H1 (cell line): ENCODE data around the gene FAH. TPM values are rescaled to one million over a fixed set of nuclear protein-coding genes. Genes with fewer than 3 reads are reported as not detected.

Experiments used
- NRF1 ChIP-seq: IDR thresholded peaks from 2 replicates; pipeline ENCODE4 v1.6.1; 2011; ENCODE audit warnings: mild to moderate bottlenecking, low read depth, low read length, improper control_type of control experiment
- POLR2A ChIP-seq, 2 experiments: IDR thresholded peaks; 1 replicate in 1 of 2; 2 replicates in 1 of 2; pipeline ENCODE4 v1.6.1; 2011; ENCODE audit warnings: low read depth in 2 of 2, low read length in 2 of 2, mild to moderate bottlenecking in 2 of 2; ENCODE audit errors: control extremely low read depth in 1 of 2
- RNF2 ChIP-seq: fragments of 200-900, 300-1000 bp; sonication (generic); IDR thresholded peaks from 2 replicates; pipeline ENCODE4 v1.7.1; 2016; ENCODE audit warnings: borderline replicate concordance, low read depth, mild to moderate bottlenecking, antibody characterized with exemption, low read length; ENCODE audit not compliant: poor library complexity, severe bottlenecking; ENCODE audit errors: missing control alignments
- SIX5 ChIP-seq: IDR thresholded peaks from 2 replicates; pipeline ENCODE4 v1.6.1; 2011; ENCODE audit warnings: mild to moderate bottlenecking, low read depth, low read length
- SP2 ChIP-seq: IDR thresholded peaks from 2 replicates; pipeline ENCODE4 v1.6.1; 2012; ENCODE audit warnings: mild to moderate bottlenecking, low read length, inconsistent platforms
- polyA plus RNA-seq, 7 experiments: library from polyadenylated mRNA; depleted of rRNA in 3 of 7; stranded (reverse) in 5 of 7; unstranded in 2 of 7; fragments of >200 nt in 5 of 7; fragments of 200-250 nt in 2 of 7; gene quantifications; 1 replicate in 5 of 7; 2 replicates in 1 of 7; 4 replicates in 1 of 7; pipeline versions ENCODE4 v1.2.1 to v1.2.3, GENCODE V29; 2011 to 2013; ENCODE audit warnings: missing spikeins in 2 of 7, mixed read lengths in 2 of 7
- total RNA-seq: library from RNA; stranded (reverse); fragmentation: NEBNext Ultra II Directional; extraction: Animal tissue kit (Norgen Biotek cat#: 25700); gene quantifications from 2 replicates; pipeline ENCODE4 v1.2.1, GENCODE V29; 2021
- TF ChIP-seq, protein P1 (sequence below): fragments of 300-600 bp; sonication (generic); IDR thresholded peaks from 2 replicates; pipeline ENCODE4 v1.7.1; 2012; ENCODE audit warnings: low read length, moderate library complexity, mild to moderate bottlenecking, inconsistent platforms; ENCODE audit not compliant: insufficient replicate concordance
- TF ChIP-seq, protein P2 (sequence below): IDR thresholded peaks from 2 replicates; pipeline ENCODE4 v1.6.1; 2011; ENCODE audit warnings: low read depth, mild to moderate bottlenecking, low read length; ENCODE audit not compliant: insufficient read depth

The FAH gene
- total and polyA plus RNA-seq, 2 of the 8 experiments (the other 6 are each of a cell fraction or from before 2014, with no cell fraction given) = 20.0 to 21.7 TPM

DNA sequence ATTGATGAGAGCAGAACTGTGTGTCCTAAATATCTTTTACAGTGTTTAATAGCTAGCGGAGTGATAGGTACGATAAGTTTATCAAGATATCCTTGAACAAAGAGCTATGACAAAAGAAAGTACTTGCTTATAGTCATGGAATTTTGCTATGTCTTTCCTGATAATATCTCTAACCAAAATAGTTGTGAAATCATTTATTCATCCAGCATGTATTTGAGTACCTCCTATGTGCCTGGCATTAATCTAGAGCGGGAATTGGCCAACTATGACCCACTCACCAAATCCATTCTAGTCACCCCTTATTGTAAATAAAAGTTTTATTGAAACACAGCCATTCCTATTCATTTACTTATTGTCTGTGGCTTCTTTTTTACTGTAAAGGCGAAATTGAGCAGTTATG, 46.7 kb upstream of the FAH start (continued):
- TF ChIP-seq, protein P1, sequence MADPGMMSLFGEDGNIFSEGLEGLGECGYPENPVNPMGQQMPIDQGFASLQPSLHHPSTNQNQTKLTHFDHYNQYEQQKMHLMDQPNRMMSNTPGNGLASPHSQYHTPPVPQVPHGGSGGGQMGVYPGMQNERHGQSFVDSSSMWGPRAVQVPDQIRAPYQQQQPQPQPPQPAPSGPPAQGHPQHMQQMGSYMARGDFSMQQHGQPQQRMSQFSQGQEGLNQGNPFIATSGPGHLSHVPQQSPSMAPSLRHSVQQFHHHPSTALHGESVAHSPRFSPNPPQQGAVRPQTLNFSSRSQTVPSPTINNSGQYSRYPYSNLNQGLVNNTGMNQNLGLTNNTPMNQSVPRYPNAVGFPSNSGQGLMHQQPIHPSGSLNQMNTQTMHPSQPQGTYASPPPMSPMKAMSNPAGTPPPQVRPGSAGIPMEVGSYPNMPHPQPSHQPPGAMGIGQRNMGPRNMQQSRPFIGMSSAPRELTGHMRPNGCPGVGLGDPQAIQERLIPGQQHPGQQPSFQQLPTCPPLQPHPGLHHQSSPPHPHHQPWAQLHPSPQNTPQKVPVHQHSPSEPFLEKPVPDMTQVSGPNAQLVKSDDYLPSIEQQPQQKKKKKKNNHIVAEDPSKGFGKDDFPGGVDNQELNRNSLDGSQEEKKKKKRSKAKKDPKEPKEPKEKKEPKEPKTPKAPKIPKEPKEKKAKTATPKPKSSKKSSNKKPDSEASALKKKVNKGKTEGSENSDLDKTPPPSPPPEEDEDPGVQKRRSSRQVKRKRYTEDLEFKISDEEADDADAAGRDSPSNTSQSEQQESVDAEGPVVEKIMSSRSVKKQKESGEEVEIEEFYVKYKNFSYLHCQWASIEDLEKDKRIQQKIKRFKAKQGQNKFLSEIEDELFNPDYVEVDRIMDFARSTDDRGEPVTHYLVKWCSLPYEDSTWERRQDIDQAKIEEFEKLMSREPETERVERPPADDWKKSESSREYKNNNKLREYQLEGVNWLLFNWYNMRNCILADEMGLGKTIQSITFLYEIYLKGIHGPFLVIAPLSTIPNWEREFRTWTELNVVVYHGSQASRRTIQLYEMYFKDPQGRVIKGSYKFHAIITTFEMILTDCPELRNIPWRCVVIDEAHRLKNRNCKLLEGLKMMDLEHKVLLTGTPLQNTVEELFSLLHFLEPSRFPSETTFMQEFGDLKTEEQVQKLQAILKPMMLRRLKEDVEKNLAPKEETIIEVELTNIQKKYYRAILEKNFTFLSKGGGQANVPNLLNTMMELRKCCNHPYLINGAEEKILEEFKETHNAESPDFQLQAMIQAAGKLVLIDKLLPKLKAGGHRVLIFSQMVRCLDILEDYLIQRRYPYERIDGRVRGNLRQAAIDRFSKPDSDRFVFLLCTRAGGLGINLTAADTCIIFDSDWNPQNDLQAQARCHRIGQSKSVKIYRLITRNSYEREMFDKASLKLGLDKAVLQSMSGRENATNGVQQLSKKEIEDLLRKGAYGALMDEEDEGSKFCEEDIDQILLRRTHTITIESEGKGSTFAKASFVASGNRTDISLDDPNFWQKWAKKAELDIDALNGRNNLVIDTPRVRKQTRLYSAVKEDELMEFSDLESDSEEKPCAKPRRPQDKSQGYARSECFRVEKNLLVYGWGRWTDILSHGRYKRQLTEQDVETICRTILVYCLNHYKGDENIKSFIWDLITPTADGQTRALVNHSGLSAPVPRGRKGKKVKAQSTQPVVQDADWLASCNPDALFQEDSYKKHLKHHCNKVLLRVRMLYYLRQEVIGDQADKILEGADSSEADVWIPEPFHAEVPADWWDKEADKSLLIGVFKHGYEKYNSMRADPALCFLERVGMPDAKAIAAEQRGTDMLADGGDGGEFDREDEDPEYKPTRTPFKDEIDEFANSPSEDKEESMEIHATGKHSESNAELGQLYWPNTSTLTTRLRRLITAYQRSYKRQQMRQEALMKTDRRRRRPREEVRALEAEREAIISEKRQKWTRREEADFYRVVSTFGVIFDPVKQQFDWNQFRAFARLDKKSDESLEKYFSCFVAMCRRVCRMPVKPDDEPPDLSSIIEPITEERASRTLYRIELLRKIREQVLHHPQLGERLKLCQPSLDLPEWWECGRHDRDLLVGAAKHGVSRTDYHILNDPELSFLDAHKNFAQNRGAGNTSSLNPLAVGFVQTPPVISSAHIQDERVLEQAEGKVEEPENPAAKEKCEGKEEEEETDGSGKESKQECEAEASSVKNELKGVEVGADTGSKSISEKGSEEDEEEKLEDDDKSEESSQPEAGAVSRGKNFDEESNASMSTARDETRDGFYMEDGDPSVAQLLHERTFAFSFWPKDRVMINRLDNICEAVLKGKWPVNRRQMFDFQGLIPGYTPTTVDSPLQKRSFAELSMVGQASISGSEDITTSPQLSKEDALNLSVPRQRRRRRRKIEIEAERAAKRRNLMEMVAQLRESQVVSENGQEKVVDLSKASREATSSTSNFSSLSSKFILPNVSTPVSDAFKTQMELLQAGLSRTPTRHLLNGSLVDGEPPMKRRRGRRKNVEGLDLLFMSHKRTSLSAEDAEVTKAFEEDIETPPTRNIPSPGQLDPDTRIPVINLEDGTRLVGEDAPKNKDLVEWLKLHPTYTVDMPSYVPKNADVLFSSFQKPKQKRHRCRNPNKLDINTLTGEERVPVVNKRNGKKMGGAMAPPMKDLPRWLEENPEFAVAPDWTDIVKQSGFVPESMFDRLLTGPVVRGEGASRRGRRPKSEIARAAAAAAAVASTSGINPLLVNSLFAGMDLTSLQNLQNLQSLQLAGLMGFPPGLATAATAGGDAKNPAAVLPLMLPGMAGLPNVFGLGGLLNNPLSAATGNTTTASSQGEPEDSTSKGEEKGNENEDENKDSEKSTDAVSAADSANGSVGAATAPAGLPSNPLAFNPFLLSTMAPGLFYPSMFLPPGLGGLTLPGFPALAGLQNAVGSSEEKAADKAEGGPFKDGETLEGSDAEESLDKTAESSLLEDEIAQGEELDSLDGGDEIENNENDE = no peak
- TF ChIP-seq SP2 = no peak
- TF ChIP-seq POLR2A (IDR thresholded peaks at IDR 0.05; ENCODE audit: control extremely low read depth in 1 of 2, low read depth in 2 of 2, low read length in 2 of 2) = no peak
- TF ChIP-seq SIX5 = no peak
- TF ChIP-seq RNF2 = no peak
- TF ChIP-seq, protein P2, sequence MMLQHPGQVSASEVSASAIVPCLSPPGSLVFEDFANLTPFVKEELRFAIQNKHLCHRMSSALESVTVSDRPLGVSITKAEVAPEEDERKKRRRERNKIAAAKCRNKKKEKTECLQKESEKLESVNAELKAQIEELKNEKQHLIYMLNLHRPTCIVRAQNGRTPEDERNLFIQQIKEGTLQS = no peak
- TF ChIP-seq NRF1 = no peak
